Urinary bladder (tissue), 4 donors: ENCODE results near the gene UBA6. TPM values are rescaled to one million over a fixed set of nuclear protein-coding genes. Genes with fewer than 3 reads are reported as not detected.
"Not testable (repeated sequence)": the region's sequence is repeated elsewhere in the genome, so short reads cannot be mapped to it uniquely, and the experiment has no call there.

Experiments
- DNase-seq: peaks from one replicate; pipeline ENCODE4 v3.0.0-alpha.2; 2015; ENCODE audit errors: extremely low spot score
- H3K27ac ChIP-seq: one replicate; pipeline ENCODE4 v1.5.1; 2013; ENCODE audit warnings: low read depth, mild to moderate bottlenecking, moderate library complexity
- H3K36me3 ChIP-seq: one replicate; pipeline ENCODE4 v1.6.1; 2013; ENCODE audit warnings: mild to moderate bottlenecking, moderate library complexity; ENCODE audit not compliant: insufficient read depth
- H3K4me1 ChIP-seq: one replicate; pipeline ENCODE4 v1.6.1; 2013; ENCODE audit warnings: mild to moderate bottlenecking, moderate library complexity; ENCODE audit not compliant: insufficient read depth
- H3K4me3 ChIP-seq: one replicate; pipeline ENCODE4 v1.5.1; 2013; ENCODE audit warnings: low read depth, low read length
- WGBS: extraction: QIAGEN DNeasy Blood & Tissue Kit; methylation state at CpG from one replicate; pipeline ENCODE4 v1.1.7; 2013; 5-methylcytosine and 5-hydroxymethylcytosine counted together
- polyA plus RNA-seq: library from polyadenylated mRNA; stranded (reverse); fragments of 200-250 nt; gene quantifications from one replicate; pipeline ENCODE4 v1.2.3, GENCODE V29; 2013
- total RNA-seq: library from RNA; depleted of rRNA; stranded (reverse); fragments of >200 nt; gene quantifications from one replicate; pipeline ENCODE4 v1.2.3, GENCODE V29; 2014
- donor health status: healthy with polysubstance abuse.
- donor health status: healthy.

Gene UBA6
- total and polyA plus RNA-seq, 2 donors, result 14.1 to 113 TPM

GRCh38 chr4:67678612-67679011, 22.3 kb downstream of the UBA6 start:
- no peaks in the 10 kb centered on the region for H3K36me3 ChIP-seq
- no peak overlapping the region for H3K27ac ChIP-seq
- no peaks in the 10 kb centered on the region for H3K4me1 ChIP-seq
- 98% methylated on average over 2 of the region's 2 CpGs for WGBS
- DNase-seq, result no peak
- H3K4me3 ChIP-seq, result no peak overlapping the region

GRCh38 chr4:67674098-67674497, 26.9 kb downstream of the UBA6 start:
- WGBS, result 95% methylated on average over 2 of the region's 2 CpGs
- Histone ChIP-seq H3K4me3 (no peak overlapping the region), H3K4me1 (no peaks in the 10 kb centered on the region), H3K27ac (no peak overlapping the region), H3K36me3 (peaks cover 1% of the 10 kb centered on the region)
- DNase-seq, result no peak

- Histone ChIP-seq H3K36me3 (peaks cover 10% of the 10 kb centered on the region), H3K27ac (no peak overlapping the region), H3K4me1 (no peaks in the 10 kb centered on the region), H3K4me3 (no peak overlapping the region)
- DNase-seq, result no peak
- 85% methylated on average over 3 of the region's 3 CpGs for WGBS
Measured at GRCh38 chr4:67668315-67668714, 32.6 kb downstream of the UBA6 start.

- 99% methylated on average over 4 of the region's 4 CpGs for WGBS
- H3K4me1 ChIP-seq, result no peaks in the 10 kb centered on the region
- no peak for DNase-seq
- no peak overlapping the region for H3K4me3 ChIP-seq
- H3K27ac ChIP-seq, result no peak overlapping the region
- peaks cover 8% of the 10 kb centered on the region for H3K36me3 ChIP-seq
Measured at GRCh38 chr4:67660418-67660817, 40.5 kb downstream of the UBA6 start.

GRCh38 chr4:67659065-67659464, 41.9 kb downstream of the UBA6 start:
- H3K36me3 ChIP-seq, result peaks cover 8% of the 10 kb centered on the region
- H3K27ac ChIP-seq, result no peak overlapping the region
- H3K4me1 ChIP-seq, result no peaks in the 10 kb centered on the region
- 83% methylated on average over 2 of the region's 2 CpGs for WGBS
- no peak for DNase-seq
- no peak overlapping the region for H3K4me3 ChIP-seq

GRCh38 chr4:67658302-67658701, 42.7 kb downstream of the UBA6 start:
- 97% methylated on average over 3 of the region's 3 CpGs for WGBS

GRCh38 chr4:67651536-67651935, 49.4 kb downstream of the UBA6 start:
- H3K4me3 ChIP-seq, result no peak overlapping the region
- no peak overlapping the region for H3K27ac ChIP-seq
- DNase-seq, result no peak
- no peaks in the 10 kb centered on the region for H3K36me3 ChIP-seq
- no peaks in the 10 kb centered on the region for H3K4me1 ChIP-seq

More at GRCh38 chr4:67658302-67658701, 42.7 kb downstream of the UBA6 start:
- DNase-seq, result no peak
- H3K4me1 ChIP-seq, result no peaks in the 10 kb centered on the region
- H3K27ac ChIP-seq, result no peak overlapping the region
- H3K4me3 ChIP-seq, result no peak overlapping the region
- H3K36me3 ChIP-seq, result peaks cover 8% of the 10 kb centered on the region

GRCh38 chr4:67638136-67638535, 62.8 kb downstream of the UBA6 start:
- 89% methylated on average over 5 of the region's 5 CpGs for WGBS
- Histone ChIP-seq H3K4me3 (no peak overlapping the region), H3K27ac (no peak overlapping the region), H3K36me3 (no peaks in the 10 kb centered on the region), H3K4me1 (no peaks in the 10 kb centered on the region)
- no peak for DNase-seq

GRCh38 chr4:67636978-67637377, 64.0 kb downstream of the UBA6 start:
- H3K4me3 ChIP-seq, H3K4me1 ChIP-seq, H3K36me3 ChIP-seq, DNase-seq, H3K27ac ChIP-seq: not testable (repeated sequence)
- 96% methylated on average over 30 of the region's 30 CpGs for WGBS

- Histone ChIP-seq H3K27ac (no peak overlapping the region), H3K4me3 (no peak overlapping the region), H3K36me3 (no peaks in the 10 kb centered on the region), H3K4me1 (no peaks in the 10 kb centered on the region)
- 89% methylated on average over 2 of the region's 2 CpGs for WGBS
- no peak for DNase-seq
Measured at GRCh38 chr4:67635331-67635730, 65.6 kb downstream of the UBA6 start.

- H3K27ac ChIP-seq, result no peak overlapping the region
- H3K4me3 ChIP-seq, result no peak overlapping the region
- no peaks in the 10 kb centered on the region for H3K4me1 ChIP-seq
- H3K36me3 ChIP-seq, result no peaks in the 10 kb centered on the region
- DNase-seq, result no peak
- 56% methylated on average over 2 of the region's 2 CpGs for WGBS
Measured at GRCh38 chr4:67634741-67635140, 66.2 kb downstream of the UBA6 start.

GRCh38 chr4:67632492-67632891, 68.5 kb downstream of the UBA6 start:
- Histone ChIP-seq H3K4me1 (no peaks in the 10 kb centered on the region), H3K36me3 (no peaks in the 10 kb centered on the region), H3K27ac (no peak overlapping the region), H3K4me3 (no peak overlapping the region)
- DNase-seq, result no peak
- WGBS, result 88% methylated on average over 3 of the region's 3 CpGs

- Histone ChIP-seq H3K36me3 (peaks cover 4% of the 10 kb centered on the region), H3K27ac (no peak overlapping the region), H3K4me1 (no peaks in the 10 kb centered on the region), H3K4me3 (no peak overlapping the region)
- DNase-seq, result no peak
- 71% methylated on average over 3 of the region's 3 CpGs for WGBS
Measured at GRCh38 chr4:67624939-67625338, 76.0 kb downstream of the UBA6 start.

- Histone ChIP-seq H3K36me3 (peaks cover 2% of the 10 kb centered on the region), H3K4me1 (no peaks in the 10 kb centered on the region), H3K4me3 (no peak overlapping the region), H3K27ac (no peak overlapping the region)
- 57% methylated on average over 1 of the region's 1 CpG for WGBS
- no peak for DNase-seq
Measured at GRCh38 chr4:67616478-67616877, 84.5 kb downstream of the UBA6 start.

- DNase-seq, result no peak
- no peak overlapping the region for H3K27ac ChIP-seq
- WGBS, result 96% methylated on average over 5 of the region's 5 CpGs
- H3K4me3 ChIP-seq, result no peak overlapping the region
- H3K4me1 ChIP-seq, result no peaks in the 10 kb centered on the region
- H3K36me3 ChIP-seq, result no peaks in the 10 kb centered on the region
Measured at GRCh38 chr4:67615119-67615518, 85.8 kb downstream of the UBA6 start.
